Mesenchymal stem cell (in vitro differentiated cells and primary cell): ENCODE results near the gene PDGFA.

Source experiments
- DNase-seq: peaks from one replicate; pipeline ENCODE4 v3.0.0-alpha.2; 2013
- H2AFZ ChIP-seq: one replicate; pipeline ENCODE4 v1.6.1; 2013; ENCODE audit warnings: low read depth, mild to moderate bottlenecking, control low read depth, inconsistent platforms, low read length, moderate library complexity
- H2AK5ac ChIP-seq: 2 replicates; pipeline ENCODE4 v1.6.1; 2013; ENCODE audit warnings: low read length, moderate library complexity, mild to moderate bottlenecking, inconsistent platforms; ENCODE audit not compliant: severe bottlenecking
- H2BK120ac ChIP-seq: one replicate; pipeline ENCODE4 v1.6.1; 2013; ENCODE audit warnings: low read depth, mild to moderate bottlenecking, inconsistent platforms, low read length, moderate library complexity
- H2BK12ac ChIP-seq, 2 experiments: one replicate each; pipeline ENCODE4 v1.6.1; 2013; ENCODE audit warnings: inconsistent platforms in 2 of 2, low read length in 2 of 2, mild to moderate bottlenecking in 2 of 2, moderate library complexity in 2 of 2, control low read depth in 1 of 2
- H2BK15ac ChIP-seq: one replicate; pipeline ENCODE4 v1.6.1; 2013; ENCODE audit warnings: mild to moderate bottlenecking, low read depth, inconsistent platforms; ENCODE audit not compliant: poor library complexity, severe bottlenecking
- H2BK5ac ChIP-seq: 2 replicates; pipeline ENCODE4 v1.6.1; 2013; ENCODE audit warnings: low read depth, mild to moderate bottlenecking, low read length, control low read depth, inconsistent platforms; ENCODE audit not compliant: poor library complexity, severe bottlenecking
- H3K14ac ChIP-seq, 2 experiments: one replicate each; pipeline ENCODE4 v1.6.1; 2013; ENCODE audit warnings: inconsistent platforms in 2 of 2, low read length in 2 of 2, control low read depth in 1 of 2, mild to moderate bottlenecking in 1 of 2, moderate library complexity in 1 of 2
- H3K18ac ChIP-seq, 2 experiments: one replicate each; pipeline ENCODE4 v1.6.1; 2013; ENCODE audit warnings: inconsistent platforms in 2 of 2, low read length in 2 of 2, control low read depth in 1 of 2, low read depth in 1 of 2, mild to moderate bottlenecking in 1 of 2
- H3K23ac ChIP-seq, 2 experiments: one replicate each; pipeline ENCODE4 v1.6.1; 2013; ENCODE audit warnings: inconsistent platforms in 2 of 2, low read length in 2 of 2, mild to moderate bottlenecking in 2 of 2, moderate library complexity in 2 of 2, control low read depth in 1 of 2
- H3K27ac ChIP-seq: 2 replicates; pipeline ENCODE4 v1.5.1; 2013; ENCODE audit warnings: mild to moderate bottlenecking, moderate library complexity, low read length, control low read depth, inconsistent platforms; ENCODE audit not compliant: poor library complexity, severe bottlenecking
- H3K27me3 ChIP-seq, 2 experiments: 2 replicates each; pipeline versions ENCODE4 v1.6.1 to v1.7.0; 2013; ENCODE audit warnings: low read length in 2 of 2, mild to moderate bottlenecking in 2 of 2, moderate library complexity in 2 of 2, control low read depth in 1 of 2, inconsistent platforms in 1 of 2; ENCODE audit not compliant: control insufficient read depth in 1 of 2, insufficient read depth in 1 of 2
- H3K36me3 ChIP-seq, 2 experiments: 2 replicates each; pipeline versions ENCODE4 v1.6.1 to v1.7.0; 2013; ENCODE audit warnings: low read length in 2 of 2, control low read depth in 1 of 2, inconsistent platforms in 1 of 2, low read depth in 1 of 2, mild to moderate bottlenecking in 1 of 2; ENCODE audit not compliant: insufficient read depth in 2 of 2, control insufficient read depth in 1 of 2
- H3K4ac ChIP-seq, 2 experiments: one replicate each; pipeline ENCODE4 v1.6.1; 2013; ENCODE audit warnings: inconsistent platforms in 2 of 2, low read length in 2 of 2, mild to moderate bottlenecking in 2 of 2, moderate library complexity in 2 of 2, control low read depth in 1 of 2, low read depth in 1 of 2
- H3K4me1 ChIP-seq: 2 replicates; pipeline ENCODE4 v1.6.1; 2013; ENCODE audit warnings: low read depth, low read length, control low read depth; ENCODE audit not compliant: control insufficient read depth, insufficient read depth
- H3K4me2 ChIP-seq: 2 replicates; pipeline ENCODE4 v1.6.1; 2013; ENCODE audit warnings: low read length, mild to moderate bottlenecking, inconsistent platforms; ENCODE audit not compliant: poor library complexity, severe bottlenecking
- H3K4me3 ChIP-seq, 2 experiments: 2 replicates each; pipeline versions ENCODE4 v1.5.1 to v1.7.0; 2013; ENCODE audit warnings: low read length in 2 of 2, mild to moderate bottlenecking in 2 of 2, control low read depth in 1 of 2, low read depth in 1 of 2; ENCODE audit not compliant: insufficient read depth in 1 of 2
- H3K79me1 ChIP-seq: replicated peaks from 2 replicates; pipeline ENCODE4 v1.6.1; 2013; ENCODE audit warnings: mild to moderate bottlenecking, control low read depth, low read length, inconsistent platforms; ENCODE audit not compliant: poor library complexity, severe bottlenecking
- H3K9ac ChIP-seq: 2 replicates; pipeline ENCODE4 v1.7.0; 2013; ENCODE audit warnings: mild to moderate bottlenecking, low read length, moderate library complexity
- H3K9me3 ChIP-seq: 2 replicates; pipeline ENCODE4 v1.7.0; 2013; ENCODE audit warnings: mild to moderate bottlenecking, low read length; ENCODE audit not compliant: control insufficient read depth
- H4K8ac ChIP-seq: one replicate; pipeline ENCODE4 v1.6.1; 2013; ENCODE audit warnings: inconsistent platforms, mild to moderate bottlenecking, low read length, moderate library complexity
- H4K91ac ChIP-seq: one replicate; pipeline ENCODE4 v1.6.1; 2013; ENCODE audit warnings: mild to moderate bottlenecking, low read length, inconsistent platforms
- WGBS: methylation state at CpG from one replicate; pipeline ENCODE4 v1.1.7; 2013; ENCODE audit warnings: mixed read lengths; 5-methylcytosine and 5-hydroxymethylcytosine counted together

The PDGFA gene

GRCh38 chr7:485188-486081 is 34.2 kb downstream of the PDGFA start:
- H3K4ac ChIP-seq = peak overlapping the region in 1 of 2 experiments; percentile 5
- no peak overlapping the region for H2AFZ ChIP-seq
- H3K4me1 ChIP-seq = peaks cover 21% of the 10 kb centered on the region
- H2BK15ac ChIP-seq = peak overlapping the region; percentile 62
- peak; percentile 25 for DNase-seq
- H2AK5ac ChIP-seq = no peak overlapping the region
- peaks cover 57 to 89% of the 10 kb centered on the region in 2 experiments for H3K27me3 ChIP-seq
- no peak overlapping the region for H3K4me3 ChIP-seq
- H3K23ac ChIP-seq = no peak overlapping the region
- no peak overlapping the region for H2BK12ac ChIP-seq
- H4K8ac ChIP-seq = no peak overlapping the region
- no peak overlapping the region for H2BK5ac ChIP-seq
- H3K4me2 ChIP-seq = no peak overlapping the region
- no peak overlapping the region for H3K18ac ChIP-seq
- H3K9me3 ChIP-seq = peaks cover 7% of the 10 kb centered on the region
- no peak overlapping the region for H3K14ac ChIP-seq
- H3K79me1 ChIP-seq = no peaks in the 10 kb centered on the region
- H4K91ac ChIP-seq = no peak overlapping the region
- H3K9ac ChIP-seq = no peak overlapping the region
- WGBS = 71% methylated on average over 25 of the region's 25 CpGs
- H3K36me3 ChIP-seq = no peaks in the 10 kb centered on the region
- peak overlapping the region; percentile 34 for H2BK120ac ChIP-seq
- no peak overlapping the region for H3K27ac ChIP-seq

- Histone ChIP-seq H3K79me1 (no peaks in the 10 kb centered on the region), H3K14ac (no peak overlapping the region), H4K8ac (no peak overlapping the region), H2AK5ac (no peak overlapping the region), H3K4me2 (no peak overlapping the region), H3K27ac (no peak overlapping the region), H2BK120ac (peak overlapping the region; percentile 34), H3K23ac (no peak overlapping the region), H3K36me3 (no peaks in the 10 kb centered on the region), H3K9ac (no peak overlapping the region), H2BK12ac (peak overlapping the region in 1 of 2 experiments; percentile 57), H2BK5ac (no peak overlapping the region), H2BK15ac (peak overlapping the region; percentile 35), H3K4ac (no peak overlapping the region), H3K4me3 (no peak overlapping the region), H3K18ac (no peak overlapping the region), H3K27me3 (peaks cover 66 to 89% of the 10 kb centered on the region in 2 experiments), H4K91ac (no peak overlapping the region), H3K4me1 (peaks cover 24% of the 10 kb centered on the region), H3K9me3 (peaks cover 7% of the 10 kb centered on the region), H2AFZ (no peak overlapping the region)
- WGBS = 90% methylated on average over 20 of the region's 21 CpGs
- DNase-seq = no peak
Measured at GRCh38 chr7:484356-485101, 35.1 kb downstream of the PDGFA start.

GRCh38 chr7:483656-484355 is 35.8 kb downstream of the PDGFA start:
- Histone ChIP-seq H3K4me3 (no peak overlapping the region), H2BK12ac (no peak overlapping the region), H3K79me1 (no peaks in the 10 kb centered on the region), H3K27ac (no peak overlapping the region), H3K23ac (no peak overlapping the region), H3K4ac (no peak overlapping the region), H3K36me3 (no peaks in the 10 kb centered on the region), H3K27me3 (peaks cover 72 to 89% of the 10 kb centered on the region in 2 experiments), H3K18ac (no peak overlapping the region), H3K4me2 (no peak overlapping the region), H3K9ac (no peak overlapping the region), H3K14ac (no peak overlapping the region), H4K91ac (no peak overlapping the region), H3K9me3 (peaks cover 7% of the 10 kb centered on the region), H2BK5ac (no peak overlapping the region), H3K4me1 (peaks cover 24% of the 10 kb centered on the region), H2BK15ac (no peak overlapping the region), H2BK120ac (no peak overlapping the region), H2AK5ac (no peak overlapping the region), H4K8ac (no peak overlapping the region), H2AFZ (no peak overlapping the region)
- WGBS = 79% methylated on average over 9 of the region's 10 CpGs
- DNase-seq = no peak
